ENCODE data around the gene NANOGP8.

DNA sequence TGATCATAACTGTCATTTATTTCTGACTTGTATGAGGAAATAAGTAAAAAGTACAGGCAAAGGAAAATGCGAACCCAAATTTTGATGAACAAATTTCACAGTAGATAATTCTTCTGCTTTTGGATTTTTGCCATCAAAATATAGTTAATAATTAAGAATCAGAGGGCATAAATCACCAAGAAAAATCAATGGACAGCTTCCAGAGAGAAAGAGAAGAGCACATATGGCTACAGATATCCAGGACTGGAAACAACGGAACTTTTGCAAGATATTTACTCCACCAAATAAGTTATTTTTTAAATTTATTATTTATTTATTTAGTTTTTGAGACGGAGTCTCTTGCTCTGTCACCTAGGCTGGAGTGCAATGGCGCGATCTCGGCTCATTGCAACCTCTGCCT lies 35.1 kb upstream of the NANOGP8 start:
- TF ChIP-seq, protein P1, sequence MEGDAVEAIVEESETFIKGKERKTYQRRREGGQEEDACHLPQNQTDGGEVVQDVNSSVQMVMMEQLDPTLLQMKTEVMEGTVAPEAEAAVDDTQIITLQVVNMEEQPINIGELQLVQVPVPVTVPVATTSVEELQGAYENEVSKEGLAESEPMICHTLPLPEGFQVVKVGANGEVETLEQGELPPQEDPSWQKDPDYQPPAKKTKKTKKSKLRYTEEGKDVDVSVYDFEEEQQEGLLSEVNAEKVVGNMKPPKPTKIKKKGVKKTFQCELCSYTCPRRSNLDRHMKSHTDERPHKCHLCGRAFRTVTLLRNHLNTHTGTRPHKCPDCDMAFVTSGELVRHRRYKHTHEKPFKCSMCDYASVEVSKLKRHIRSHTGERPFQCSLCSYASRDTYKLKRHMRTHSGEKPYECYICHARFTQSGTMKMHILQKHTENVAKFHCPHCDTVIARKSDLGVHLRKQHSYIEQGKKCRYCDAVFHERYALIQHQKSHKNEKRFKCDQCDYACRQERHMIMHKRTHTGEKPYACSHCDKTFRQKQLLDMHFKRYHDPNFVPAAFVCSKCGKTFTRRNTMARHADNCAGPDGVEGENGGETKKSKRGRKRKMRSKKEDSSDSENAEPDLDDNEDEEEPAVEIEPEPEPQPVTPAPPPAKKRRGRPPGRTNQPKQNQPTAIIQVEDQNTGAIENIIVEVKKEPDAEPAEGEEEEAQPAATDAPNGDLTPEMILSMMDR (IDR thresholded peaks at IDR 0.05; ENCODE audit: low read depth, low read length), result no peak
- TF ChIP-seq EZH2phosphoT487 (IDR thresholded peaks at IDR 0.05; ENCODE audit: low read depth), result no peak

Measured in OCI-LY3 (cell line).